Neural progenitor cell (in vitro differentiated cells): Measurements from ENCODE around the gene ZNF862.

ENCODE experiments used
- EZH2 ChIP-seq: fragments of 200-600 bp; sonication (generic); IDR thresholded peaks from 2 replicates; pipeline ENCODE4 v1.6.1; 2017; ENCODE audit warnings: antibody characterized with exemption, mild to moderate bottlenecking, moderate library complexity
- TF ChIP-seq, protein P1 (sequence below): fragments of 200-600 bp; sonication (generic); IDR thresholded peaks from 2 replicates; pipeline ENCODE4 v1.5.1; 2017; ENCODE audit warnings: antibody characterized with exemption, mild to moderate bottlenecking

DNA sequence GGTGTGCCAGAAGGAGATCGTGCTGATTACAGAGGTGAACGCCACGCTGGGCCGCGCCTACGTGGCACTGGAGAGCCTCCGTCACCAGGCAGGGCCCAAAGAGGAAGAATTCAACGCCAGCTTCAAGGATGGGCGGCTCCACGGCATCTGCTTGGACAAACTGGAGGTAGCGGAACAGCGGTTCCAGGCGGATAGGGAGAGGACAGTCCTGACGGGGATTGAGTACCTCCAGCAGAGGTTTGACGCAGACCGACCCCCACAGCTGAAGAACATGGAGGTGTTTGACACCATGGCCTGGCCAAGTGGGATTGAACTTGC lies 23.5 kb downstream of the ZNF862 start:
- TF ChIP-seq, protein P1, sequence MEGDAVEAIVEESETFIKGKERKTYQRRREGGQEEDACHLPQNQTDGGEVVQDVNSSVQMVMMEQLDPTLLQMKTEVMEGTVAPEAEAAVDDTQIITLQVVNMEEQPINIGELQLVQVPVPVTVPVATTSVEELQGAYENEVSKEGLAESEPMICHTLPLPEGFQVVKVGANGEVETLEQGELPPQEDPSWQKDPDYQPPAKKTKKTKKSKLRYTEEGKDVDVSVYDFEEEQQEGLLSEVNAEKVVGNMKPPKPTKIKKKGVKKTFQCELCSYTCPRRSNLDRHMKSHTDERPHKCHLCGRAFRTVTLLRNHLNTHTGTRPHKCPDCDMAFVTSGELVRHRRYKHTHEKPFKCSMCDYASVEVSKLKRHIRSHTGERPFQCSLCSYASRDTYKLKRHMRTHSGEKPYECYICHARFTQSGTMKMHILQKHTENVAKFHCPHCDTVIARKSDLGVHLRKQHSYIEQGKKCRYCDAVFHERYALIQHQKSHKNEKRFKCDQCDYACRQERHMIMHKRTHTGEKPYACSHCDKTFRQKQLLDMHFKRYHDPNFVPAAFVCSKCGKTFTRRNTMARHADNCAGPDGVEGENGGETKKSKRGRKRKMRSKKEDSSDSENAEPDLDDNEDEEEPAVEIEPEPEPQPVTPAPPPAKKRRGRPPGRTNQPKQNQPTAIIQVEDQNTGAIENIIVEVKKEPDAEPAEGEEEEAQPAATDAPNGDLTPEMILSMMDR: no peak
- TF ChIP-seq EZH2: no peak
